Measurements from ENCODE around the gene PARL. TPM values are rescaled to one million over a fixed set of nuclear protein-coding genes. Genes with fewer than 3 reads are reported as not detected.

Gene PARL
- total and polyA plus RNA-seq, 2 of the 8 experiments (the other 6 are each of a cell fraction or from before 2014, with no cell fraction given): 62.7 to 85.0 TPM

DNA sequence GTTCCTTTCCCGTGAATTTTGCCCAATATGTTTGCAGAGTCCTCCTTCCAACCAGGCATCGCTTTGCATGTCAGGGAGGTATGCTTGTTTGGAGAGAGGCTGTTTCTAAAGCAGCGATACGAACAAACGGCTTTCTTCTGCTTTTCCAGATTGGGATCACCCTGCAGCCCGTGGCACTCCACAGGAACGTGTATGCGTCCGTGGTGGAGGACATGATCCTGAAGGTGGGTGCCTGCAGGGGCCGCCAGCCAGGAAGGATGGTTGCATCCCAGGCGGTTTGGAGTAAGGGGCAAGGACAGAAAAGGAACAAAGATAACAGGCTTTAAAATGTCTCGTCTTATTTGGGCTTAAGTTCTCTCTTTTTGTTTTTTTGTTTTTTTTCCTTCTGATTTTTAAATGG, 76.8 kb downstream of the PARL start:
- Histone ChIP-seq H3K14ac (ENCODE audit: insufficient read length) (no peak overlapping the region), H4K20me1 (replicated peaks in 1 of 2; ENCODE audit: control insufficient read depth in 1 of 2, insufficient read depth in 2 of 2, low read length in 2 of 2) (peaks cover 2 to 4% of the 10 kb centered on the region in 2 experiments), H3K4me2 (ENCODE audit: insufficient read depth in 1 of 2, low read depth in 2 of 2, low read length in 2 of 2) (no peak overlapping the region), H2BK5ac (ENCODE audit: low read depth, low read length) (no peak overlapping the region), H3K4ac (replicated peaks; ENCODE audit: insufficient read length, low read depth, low read length) (no peak overlapping the region), H2AK5ac (ENCODE audit: low read depth, low read length) (no peak overlapping the region), H2BK120ac (replicated peaks; ENCODE audit: low read depth, low read length) (no peak overlapping the region), H3K4me3 (ENCODE audit: extremely low read depth in 1 of 4, insufficient read depth in 2 of 4, low read depth in 3 of 4, low read length in 4 of 4) (no peak overlapping the region), H2BK20ac (ENCODE audit: low read length) (no peak overlapping the region), H3K27me3 (replicated peaks in 1 of 4; ENCODE audit: control insufficient read depth in 3 of 4, extremely low read depth in 1 of 4, insufficient read depth in 3 of 4, low read length in 3 of 4) (no peaks in the 10 kb centered on the region), H2AFZ (ENCODE audit: low read length) (no peak overlapping the region), H2BK12ac (ENCODE audit: low read depth, low read length) (no peak overlapping the region), H3K4me1 (replicated peaks in 1 of 4; ENCODE audit: control insufficient read depth in 3 of 4, insufficient read depth in 4 of 4, low read length in 3 of 4) (no peaks in the 10 kb centered on the region), H3K79me2 (ENCODE audit: control insufficient read depth in 1 of 2, insufficient read depth in 2 of 2, low read length in 2 of 2) (no peaks in the 10 kb centered on the region), H4K5ac (ENCODE audit: insufficient read length, low read depth, low read length) (no peak overlapping the region), H3K56ac (replicated peaks; ENCODE audit: insufficient read length, low read depth, low read length) (no peak overlapping the region), H2BK15ac (ENCODE audit: low read length) (no peak overlapping the region), H3K79me1 (ENCODE audit: low read depth, low read length) (peaks cover 2% of the 10 kb centered on the region; the same call in 1 of the 2 replicates), H3K23me2 (ENCODE audit: low read depth, low read length) (no peaks in the 10 kb centered on the region), H4K91ac (replicated peaks; ENCODE audit: insufficient read length, low read length) (no peak overlapping the region), H3K23ac (ENCODE audit: insufficient read length) (no peak overlapping the region), H3K36me3 (ENCODE audit: control insufficient read depth in 2 of 4, insufficient read depth in 4 of 4, low read length in 3 of 4) (peaks cover 39 to 82% (median 73%) of the 10 kb centered on the region in 4 experiments), H3K9me3 (ENCODE audit: insufficient read depth in 2 of 2, low read depth in 1 of 2, low read length in 1 of 2) (no peaks in the 10 kb centered on the region), H3K27ac (ENCODE audit: low read depth, low read length) (no peak overlapping the region), H3K9ac (replicated peaks in 1 of 4; ENCODE audit: extremely low read depth in 1 of 4, low read depth in 3 of 4, low read length in 3 of 4) (no peak overlapping the region), H4K8ac (ENCODE audit: extremely low read depth, insufficient read depth, low read length) (no peak overlapping the region), H3K18ac (ENCODE audit: extremely low read depth, low read length) (no peak overlapping the region)
- ChIA-PET POLR2A (ENCODE audit: partially characterized antibody) (no interaction called here), CTCF (ENCODE audit: partially characterized antibody) (interaction anchor here (1.0 kb wide), 1 partner anchor 223 kb away, joined by 3 read pairs; no protein-coding TSS in a partner anchor)
- FAIRE-seq: no peak
- TF ChIP-seq SUZ12 (IDR thresholded peaks at IDR 0.05; ENCODE audit: low read length): no peak
- no peak for TF ChIP-seq CBX5 (IDR thresholded peaks at IDR 0.05; ENCODE audit: low read depth, low read length)
- TF ChIP-seq YY1 (IDR thresholded peaks at IDR 0.05; ENCODE audit: low read depth, low read length): no peak
- no peak for DNase-seq (ENCODE audit: low read depth in 1 of 2, low spot score in 2 of 2)
- 91% methylated on average over 12 of the region's 12 CpGs; no CpG with 5 or more reads in 1 of the 2 experiments for WGBS, 2 experiments (ENCODE audit: extremely low coverage in 1 of 2, insufficient coverage in 1 of 2, insufficient read length in 1 of 2, insufficient replicate concordance in 2 of 2, low coverage in 1 of 2, low lambda C conversion rate in 2 of 2, missing lambda C conversion rate in 1 of 2)

All from H1 (cell line).